Measurements from ENCODE around the gene KCNG1.

- no peak for TF ChIP-seq CTCF (conservative IDR thresholded peaks at IDR 0.05; ENCODE audit: low read depth, low read length)
- no peak for TF ChIP-seq POLR2A (IDR thresholded peaks at IDR 0.05; ENCODE audit: low read depth, low read length)
Measured at GRCh38 chr20:51012357-51012756, 10.6 kb downstream of the KCNG1 start.

Data from IMR-90 (cell line).